ENCODE results near the gene NEK9.
"Not testable (repeated sequence)": the region's sequence is repeated elsewhere in the genome, so short reads cannot be mapped to it uniquely, and the experiment has no call there.

The NEK9 gene

DNA sequence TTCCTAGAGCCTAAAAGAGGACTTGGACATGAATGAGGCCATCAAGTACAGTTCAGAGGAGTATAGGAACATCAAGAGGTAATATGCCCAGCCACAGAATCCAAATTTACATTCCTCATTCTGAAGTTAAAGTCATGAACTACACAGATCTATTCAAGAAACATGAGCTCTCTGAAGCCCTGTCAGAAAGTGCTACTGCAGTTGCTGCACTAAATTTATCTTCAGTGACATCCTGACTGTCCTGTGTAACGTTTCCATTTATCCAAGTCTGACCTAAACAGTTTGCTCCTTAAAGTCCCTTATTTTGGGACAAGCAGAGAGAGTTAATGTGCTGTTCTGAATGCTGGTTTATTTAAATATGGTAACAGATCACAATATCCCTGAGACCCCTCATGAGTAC, 28.2 kb downstream of the NEK9 start:
- DNase-seq = no peak

DNA sequence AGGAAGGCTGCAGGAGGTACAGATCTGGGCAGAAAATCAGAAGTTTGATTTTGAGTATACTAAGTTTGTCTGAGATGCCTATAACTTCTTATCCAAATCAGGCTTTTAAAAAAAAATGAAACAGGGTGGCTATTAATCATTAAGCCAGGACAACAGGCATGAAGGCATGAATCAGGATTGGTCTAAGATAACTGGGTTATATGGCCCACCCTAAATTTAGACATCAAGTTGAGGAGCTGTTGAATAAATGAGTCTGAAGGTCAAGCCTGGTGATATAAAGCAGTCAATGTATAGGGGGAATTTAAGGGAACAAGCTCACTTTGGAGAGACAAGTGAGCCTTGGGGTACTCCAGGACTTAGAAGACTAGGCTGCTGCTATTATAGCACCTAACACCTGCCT, 28.6 kb downstream of the NEK9 start:
- DNase-seq = no peak

DNA sequence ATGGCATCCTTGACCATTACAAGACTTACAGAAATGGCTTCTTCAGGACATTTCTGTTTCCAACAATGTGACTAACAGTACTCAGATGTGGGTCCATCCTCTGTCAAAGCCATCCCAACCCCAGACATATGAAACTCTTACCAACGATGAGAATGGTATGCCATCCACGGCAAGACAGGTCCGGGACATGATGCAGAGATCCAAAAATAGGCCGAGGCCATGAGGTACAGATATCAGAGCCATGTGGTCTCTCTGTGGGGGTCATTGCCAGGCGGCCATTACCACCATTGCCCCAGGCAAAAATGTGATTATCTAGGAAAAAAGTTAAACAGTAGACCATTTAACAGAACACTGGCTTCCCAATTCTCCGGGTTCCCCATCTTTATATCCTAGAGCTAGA, 29.9 kb downstream of the NEK9 start:
- DNase-seq = no peak

DNA sequence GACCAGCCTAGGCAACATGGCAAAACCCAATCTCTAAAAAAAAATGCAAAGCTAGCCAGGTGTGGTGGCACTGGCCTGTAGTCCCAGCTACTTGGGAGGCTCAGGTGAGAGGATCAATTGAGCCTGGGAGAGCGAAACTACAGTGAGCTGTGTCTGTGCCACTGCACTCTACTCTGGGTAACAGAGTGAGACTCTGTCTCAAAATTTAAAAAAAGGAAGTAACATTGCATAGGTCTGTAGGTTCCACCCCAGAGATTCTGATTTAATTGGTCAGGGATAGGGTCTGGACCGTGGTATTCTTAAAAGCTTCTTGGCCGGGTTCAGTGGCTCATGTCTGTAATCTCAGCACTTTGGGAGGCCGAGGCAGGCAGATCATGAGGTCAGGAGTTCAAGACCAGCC, 31.2 kb downstream of the NEK9 start:
- no peak for DNase-seq

DNA sequence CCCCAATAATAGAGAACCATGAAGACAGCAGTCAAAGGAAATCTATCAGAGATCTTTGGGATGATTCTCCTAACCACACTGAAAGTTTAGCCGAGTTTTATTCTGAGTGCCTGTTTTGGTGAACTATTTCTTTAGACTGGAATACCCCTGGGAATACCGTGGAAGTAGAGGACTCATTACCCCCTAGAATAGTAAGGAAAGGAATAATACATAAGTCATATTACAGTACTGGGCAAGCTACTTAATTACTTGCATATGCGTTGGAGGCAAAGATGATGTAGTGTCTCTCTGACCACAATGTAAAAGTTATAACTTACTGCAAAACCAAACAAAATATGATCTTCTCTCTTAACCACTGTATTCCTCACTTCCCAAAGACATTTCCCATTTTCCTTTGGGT, 32.0 kb downstream of the NEK9 start:
- DNase-seq = no peak

DNA sequence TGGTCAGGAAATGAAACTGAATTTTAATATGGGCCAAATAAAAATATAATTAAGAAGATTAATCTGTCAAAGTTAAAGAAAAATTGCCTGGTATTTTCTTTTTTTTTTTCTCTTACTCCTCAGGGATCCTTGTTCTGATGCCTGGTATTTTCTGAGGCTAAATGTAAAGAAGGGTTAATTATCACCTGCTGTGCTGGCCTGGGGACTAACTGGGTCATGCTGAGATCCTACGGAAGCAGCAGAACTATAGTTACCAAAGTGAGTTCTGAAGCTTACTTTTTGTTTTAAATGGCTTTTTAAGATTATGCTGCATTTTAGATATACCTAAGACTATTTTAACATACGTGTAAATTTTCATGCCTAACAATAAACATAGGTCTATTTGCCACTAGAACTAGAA, 34.1 kb downstream of the NEK9 start:
- no peak for DNase-seq

DNA sequence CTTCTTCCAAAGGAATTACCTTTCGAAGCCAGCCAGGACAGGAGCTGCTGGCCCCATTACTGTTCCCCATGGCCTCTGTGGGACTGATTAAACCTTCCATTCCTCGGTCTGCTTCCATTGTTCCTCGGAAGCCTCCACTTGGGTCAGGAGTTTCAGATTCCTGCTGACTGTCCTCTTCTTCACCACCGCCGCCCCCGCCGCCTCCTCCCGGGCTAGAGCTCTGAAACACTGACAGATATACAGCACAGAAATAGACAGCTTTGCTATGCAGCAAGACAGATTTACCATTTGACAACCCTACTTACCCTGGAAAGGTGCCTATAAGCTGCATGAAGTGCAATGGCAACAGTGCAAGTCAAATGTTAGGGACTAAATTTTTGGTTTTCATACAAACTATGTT, 35.6 kb downstream of the NEK9 start:
- DNase-seq = no peak

DNA sequence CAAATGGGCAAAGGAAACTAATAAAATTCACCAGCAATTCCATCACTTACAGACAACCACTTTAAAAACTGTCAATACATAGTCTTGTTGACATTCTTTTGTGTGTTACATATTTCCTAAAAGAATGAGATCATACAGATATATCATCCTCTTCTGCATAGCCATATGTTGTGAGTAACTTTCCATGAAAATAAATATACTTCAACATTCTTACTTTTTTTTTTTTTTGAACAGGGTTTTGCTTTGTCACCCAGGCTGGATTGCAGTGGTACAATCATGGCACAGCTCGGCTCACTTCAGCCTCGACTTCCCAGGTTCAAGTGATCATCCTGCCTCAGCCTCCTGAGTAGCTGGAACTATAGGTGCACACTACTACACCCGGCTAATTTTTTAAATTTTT, 36.5 kb downstream of the NEK9 start:
- no peak for DNase-seq

DNA sequence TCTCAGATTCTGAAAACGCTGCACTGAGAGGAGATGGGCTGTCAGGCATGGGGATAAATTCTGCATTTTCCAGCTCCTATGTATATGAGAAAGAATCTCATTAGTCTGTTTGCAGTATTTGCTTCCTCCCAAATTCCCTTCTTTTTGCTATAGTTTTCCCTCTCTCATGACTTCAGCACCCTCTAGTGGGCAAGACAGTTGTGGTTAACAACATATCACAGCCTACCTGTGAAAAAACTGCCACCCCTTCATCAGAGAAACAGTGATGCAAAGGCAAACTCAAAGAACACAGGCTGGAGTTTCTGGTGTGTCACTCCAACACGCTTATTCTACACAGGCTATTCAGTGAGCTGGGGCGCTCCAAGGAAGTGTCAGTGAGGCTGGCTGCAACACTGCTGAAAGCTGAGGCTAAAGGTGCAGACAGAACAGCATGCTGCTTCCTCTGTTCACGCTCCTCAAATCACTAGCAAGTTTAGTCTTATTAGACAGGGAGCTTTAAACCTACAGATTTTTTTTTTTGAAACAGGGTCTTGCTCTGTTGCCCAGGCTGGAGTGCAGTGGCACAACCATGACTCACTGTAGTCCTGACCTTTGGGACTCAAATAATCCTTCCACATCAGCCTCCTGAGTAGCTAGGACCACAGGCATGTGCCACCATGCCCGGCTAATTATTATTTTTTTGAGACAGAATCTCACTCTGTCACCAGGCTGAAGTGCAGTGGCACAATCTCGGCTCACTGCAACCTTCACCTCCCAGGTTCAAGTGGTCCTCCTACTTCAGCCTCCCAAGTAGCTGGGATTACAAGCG, 38.1 kb downstream of the NEK9 start:
- DNase-seq = peak; percentile 54 to 66

DNA sequence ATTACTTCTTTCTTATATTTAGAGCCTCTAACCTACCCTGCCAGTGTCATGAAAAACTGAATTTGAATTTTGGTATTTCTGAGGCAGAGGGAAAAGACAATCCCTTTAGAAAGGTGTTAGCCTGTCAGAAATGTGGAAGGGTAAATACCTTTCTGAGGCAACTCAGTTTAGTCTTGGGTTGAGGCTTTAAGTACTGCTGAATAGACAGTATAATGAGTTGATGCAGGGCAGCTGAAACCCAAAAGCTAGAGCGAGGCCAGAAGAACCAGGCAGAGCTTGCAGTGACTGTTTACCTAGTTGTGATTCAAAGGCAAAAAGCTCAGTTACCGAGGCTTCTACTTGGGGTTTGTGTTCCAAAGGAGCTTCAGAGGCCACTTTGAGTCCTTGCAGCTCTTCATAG, 38.7 kb downstream of the NEK9 start:
- no peak for DNase-seq

DNA sequence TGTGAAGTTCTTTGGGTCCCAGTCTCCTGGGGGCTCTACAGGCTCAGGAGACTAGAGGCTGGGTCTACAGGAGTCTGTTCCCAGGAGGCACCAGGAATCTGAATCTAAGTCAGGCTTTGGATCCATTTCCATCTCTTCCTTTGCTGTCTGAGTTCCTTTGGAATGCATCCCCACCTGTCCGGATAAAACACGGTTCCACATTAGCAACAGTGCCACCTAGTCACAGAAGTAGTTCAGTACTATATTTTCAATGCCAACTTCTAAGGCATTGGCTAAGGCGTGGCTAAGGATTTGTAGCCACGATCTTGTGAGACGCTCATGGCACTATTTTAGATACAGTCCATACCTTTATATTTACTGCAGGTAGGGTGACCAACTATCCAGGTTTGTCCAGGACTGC, 42.3 kb downstream of the NEK9 start:
- DNase-seq = no peak

DNA sequence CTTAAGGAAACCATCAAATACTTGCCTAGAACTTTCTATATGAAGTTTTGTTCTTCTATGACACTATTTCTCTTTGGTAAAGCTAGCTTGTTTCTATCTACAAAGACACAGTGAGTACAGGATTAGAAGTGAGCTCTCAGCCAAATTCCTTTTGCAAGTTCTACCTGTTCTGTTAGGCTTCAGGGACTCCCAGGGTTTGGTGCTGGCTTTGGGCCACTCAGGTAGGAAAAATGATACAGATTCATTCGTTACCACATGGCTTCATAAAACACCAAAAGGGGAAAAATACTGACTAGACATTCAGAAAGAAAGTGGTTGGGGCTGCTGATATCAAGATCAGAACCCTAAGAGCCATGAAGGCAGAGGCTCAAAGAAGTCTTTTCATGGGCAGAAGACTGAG, 43.6 kb downstream of the NEK9 start:
- no peak for DNase-seq

DNA sequence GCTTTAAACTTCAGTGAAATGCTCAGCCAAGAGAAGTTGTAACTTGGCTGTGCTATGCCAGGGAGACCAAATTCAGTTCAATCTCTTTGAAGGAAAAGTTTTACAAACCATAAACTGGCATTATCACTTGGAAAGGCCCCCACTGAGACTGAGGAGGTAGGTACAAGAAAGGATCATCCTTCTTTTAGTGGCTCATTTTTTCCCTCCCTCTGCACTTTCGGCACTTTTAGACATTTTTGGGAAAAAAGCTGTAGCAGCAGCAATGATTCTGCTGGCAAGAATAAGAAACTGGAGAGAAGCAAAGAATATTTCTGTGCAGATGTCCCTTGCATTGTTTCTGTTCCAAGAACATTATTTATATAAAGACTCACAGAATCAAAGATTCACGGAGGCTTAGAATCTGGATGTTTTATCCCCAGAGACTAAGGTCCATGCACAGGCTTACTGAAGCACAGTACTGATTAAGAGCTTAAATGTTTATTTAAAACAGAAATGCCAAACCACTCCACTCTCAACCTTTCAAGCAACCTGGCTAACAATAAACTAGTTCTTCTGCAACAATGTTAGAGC, 45.1 kb downstream of the NEK9 start:
- no peak for DNase-seq

DNA sequence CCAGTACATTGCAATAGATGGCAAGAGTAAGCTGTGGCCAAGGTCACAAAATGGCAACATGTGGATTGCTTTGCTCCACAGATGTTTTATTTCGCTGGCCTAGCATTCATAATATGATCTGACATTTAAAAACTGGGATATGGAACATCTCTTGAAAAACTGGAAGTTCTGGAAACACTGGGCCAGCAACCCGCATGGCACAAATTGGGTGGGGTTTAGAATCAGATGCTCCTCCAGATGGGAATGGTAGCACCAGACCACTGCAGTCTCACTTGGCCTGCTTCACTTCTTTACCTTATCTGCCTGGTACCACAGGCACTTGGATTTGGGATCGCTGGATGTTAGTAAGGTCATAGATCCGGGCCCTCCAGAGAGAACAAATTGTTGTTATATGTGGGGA, 47.3 kb downstream of the NEK9 start:
- no peak for DNase-seq

DNA sequence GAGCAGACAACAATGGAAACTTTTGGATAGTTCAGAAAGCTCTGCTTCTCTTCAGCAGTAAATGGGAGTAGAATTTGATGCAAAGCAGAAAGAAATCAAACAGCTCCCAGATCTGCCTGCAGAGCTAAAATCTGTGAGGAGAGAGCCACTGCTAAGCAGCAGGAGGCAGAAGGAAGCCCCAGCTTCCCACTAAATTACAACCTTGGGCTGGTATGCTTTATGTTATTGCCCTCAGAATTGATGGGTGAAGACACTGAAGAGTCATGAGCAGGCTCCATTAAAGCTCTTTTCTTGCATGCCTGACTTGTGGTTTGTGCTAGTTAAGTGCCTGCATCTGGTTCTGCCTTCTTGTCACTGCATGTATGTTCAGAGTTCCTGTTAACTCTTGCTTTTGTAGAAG, 49.1 kb downstream of the NEK9 start:
- DNase-seq = no peak

DNA sequence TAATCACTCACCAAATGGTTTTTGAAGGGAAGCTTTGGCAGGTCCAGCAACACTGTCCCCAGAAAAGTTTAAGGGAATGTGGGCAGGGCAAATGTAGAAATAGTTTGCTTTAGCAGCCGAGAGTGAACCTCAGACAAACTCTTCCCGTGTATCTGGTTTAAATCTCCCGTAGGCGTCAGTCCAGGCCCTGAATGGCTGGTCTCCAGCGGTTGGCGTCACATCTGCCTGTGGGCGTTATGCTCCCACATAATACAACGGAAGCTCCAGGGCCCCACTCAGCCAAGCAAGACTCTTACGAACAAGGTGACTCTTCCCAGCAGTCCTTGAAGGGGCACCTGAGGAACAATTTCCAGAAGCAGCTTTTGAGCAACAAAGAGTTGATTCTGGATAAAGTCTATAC, 56.5 kb downstream of the NEK9 start:
- no peak for DNase-seq

DNA sequence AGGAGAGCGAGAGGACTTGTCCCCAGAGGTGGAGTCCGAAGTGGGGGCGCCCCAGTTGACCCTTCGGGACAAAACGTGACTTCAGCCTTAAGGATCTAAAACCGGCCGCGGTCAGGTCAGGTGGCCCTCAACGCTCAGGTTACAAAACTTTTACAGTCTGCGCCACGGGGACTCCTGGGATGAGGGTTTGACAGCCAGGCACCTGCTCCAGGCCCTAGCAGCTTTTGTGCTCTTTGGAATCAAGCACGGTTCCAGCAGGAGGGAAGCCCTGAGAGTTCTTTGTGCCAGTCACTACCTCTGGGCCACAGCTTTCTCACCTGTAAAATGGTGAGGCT, 57.1 kb downstream of the NEK9 start:
- DNase-seq = peak in 1 of 2 experiments; percentile 11

DNA sequence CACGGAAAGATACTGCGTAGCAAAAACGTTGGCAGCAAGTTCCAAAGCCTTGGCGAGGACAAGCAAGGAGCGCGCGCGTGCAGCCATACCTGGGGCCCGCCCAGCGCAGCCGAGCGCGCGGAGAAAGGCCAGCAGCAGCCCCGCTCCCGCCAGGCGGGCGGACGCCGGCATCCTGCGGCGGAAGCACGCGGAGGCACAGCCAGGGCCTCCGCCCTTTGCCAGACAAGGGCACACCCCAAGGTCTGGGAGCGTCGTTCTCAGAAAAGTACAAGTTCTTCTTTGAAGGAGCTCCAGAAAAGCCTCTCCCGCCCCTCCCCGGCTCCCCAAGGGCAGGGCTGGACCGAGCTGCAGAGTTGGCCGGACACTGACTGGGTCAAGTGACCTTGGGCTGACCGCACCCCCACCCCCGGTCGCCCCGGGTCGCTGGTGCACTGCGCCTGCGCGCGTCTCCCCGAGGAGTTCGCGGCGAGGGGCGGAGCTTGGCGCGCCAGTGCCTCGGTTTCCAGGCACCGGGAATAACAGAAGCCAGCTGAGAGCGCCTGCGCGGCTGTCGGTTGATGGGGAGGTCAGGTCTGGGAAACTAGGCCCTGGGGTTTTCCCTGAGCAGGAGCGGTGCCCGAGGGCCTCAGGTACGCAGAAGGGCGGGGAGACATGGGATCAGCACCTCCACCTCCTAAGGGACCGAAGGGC, 57.6 kb downstream of the NEK9 start, which contains the start of gene ZC2HC1C:
ZC2HC1C (plus strand) TSS at position 521 of the 690 bp plus-strand sequence. CDS start 933 bp downstream, outside the sequence.
- DNase-seq = peak; percentile 87 to 88

DNA sequence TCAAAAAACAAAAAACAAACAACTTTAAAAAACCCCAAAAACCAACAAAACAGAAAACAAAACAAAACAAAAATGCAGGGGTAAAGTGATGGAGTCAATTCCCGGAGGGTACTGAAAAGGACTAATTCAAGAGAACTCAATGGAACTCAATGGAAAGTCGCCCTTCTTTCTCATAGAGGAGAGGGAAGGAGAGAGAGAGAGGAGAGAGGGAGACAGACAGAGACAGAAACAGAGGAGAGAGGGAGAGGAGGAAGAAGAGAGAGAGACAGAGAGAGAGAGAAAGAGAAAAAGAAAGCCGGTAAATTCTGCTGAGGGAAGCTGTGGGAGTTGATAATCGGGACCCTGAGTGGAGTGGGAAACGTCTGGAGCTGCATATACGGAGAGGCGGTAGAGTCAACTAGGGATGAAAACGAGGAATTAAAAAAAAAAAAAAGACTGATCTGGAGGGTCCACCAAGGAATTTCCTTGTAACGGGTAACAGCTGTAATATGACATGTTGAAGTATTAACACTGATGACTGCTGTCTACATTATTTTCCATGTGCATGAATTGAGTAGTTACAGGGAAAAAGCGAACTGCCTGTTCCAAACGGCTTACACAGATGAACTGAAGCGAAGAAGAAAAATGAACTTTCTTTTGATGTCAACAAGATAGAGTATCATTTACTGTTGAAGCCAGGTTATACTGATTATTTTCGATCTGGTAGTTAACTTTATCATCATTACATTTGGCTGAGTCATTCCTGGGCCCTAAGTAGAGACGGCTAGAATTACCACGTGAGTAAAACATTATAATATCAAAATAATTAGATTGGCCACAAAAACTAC, 58.3 kb downstream of the NEK9 start:
- DNase-seq = no peak

DNA sequence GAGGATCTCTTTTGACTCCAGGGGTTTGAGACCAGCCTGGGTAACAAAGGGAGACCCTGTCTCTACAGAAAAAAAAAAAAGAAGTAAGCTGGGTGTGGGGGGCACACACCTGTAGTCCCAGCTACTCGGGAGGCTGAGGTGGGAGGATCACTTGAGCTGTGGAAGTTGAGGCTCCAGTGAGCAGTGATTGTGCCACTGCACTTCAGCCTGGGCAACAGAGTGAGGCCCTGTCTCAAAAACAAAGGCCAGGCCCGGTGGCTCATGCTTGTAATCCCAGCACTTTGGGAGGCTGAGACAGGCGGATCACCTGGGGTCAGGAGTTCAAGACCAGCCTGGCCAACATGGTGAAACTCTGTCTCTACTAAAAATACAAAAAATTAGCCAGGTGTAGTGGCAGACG, 59.1 kb downstream of the NEK9 start:
- not testable (repeated sequence) for DNase-seq

DNA sequence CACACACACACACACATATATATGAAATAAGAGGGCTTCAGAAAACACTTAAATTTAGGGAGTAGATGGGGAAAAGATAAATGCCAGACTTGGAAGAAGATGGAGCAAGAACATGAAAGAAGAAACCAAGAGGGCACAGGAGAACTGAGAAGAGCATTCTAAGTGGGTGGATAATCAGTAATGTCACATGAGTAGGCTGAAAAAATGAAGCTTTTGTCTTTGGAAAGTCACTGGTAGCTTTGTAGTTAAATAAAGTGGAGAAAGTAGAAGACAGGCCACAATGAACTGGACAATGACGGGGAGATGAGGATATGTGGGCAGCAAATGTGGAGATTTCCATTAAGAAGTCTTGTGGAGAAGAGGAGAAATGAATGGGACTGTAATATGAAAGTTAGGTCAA, 59.6 kb downstream of the NEK9 start:
- no peak for DNase-seq

DNA sequence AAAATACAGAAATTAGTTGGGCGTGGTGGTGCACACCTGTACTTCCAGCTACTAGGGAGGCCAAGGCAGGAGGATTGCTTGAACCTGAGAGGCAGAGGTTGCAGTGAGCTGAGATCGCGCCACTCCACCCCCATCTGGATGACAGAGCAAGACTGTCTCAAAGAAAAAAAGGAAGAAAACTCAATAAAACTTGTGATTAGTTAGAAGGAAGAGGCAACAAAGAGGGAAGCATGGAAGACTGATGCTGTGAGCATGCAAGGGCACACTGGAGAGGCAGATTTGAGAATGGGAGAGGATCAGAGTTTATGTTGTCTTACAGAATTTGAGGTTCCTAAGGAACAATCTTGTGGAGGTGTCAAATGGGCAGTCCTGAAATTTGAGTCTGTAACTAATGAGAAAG, 60.2 kb downstream of the NEK9 start:
- no peak for DNase-seq

DNA sequence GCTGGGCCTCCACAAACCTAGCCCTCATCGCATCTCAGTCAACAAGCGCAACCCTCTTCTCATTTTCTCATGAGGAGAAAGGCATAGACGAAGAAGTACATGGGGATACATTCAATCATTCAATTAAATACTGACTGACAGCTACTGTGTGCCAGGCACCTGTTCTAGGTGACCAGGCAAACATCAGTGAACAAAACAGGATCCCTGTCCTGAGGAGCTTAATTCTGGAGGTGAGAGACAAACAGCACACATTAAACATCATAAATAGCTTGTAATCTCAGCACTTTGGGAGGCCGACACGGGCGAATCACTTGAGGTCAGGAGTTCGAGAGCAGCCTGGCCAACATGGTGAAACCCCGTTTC, 62.7 kb downstream of the NEK9 start:
- no peak for DNase-seq
